Measurements from ENCODE around the gene DSN1.

DSN1 gene

GRCh38 chr20:36786246-36786645 lies 12.7 kb upstream of the DSN1 start:
- TF ChIP-seq ZFX (IDR thresholded peaks at IDR 0.05; ENCODE audit: borderline replicate concordance) = no peak
- TF ChIP-seq CTCF (IDR thresholded peaks at IDR 0.05) = no peak
- H3K27ac ChIP-seq = no peak overlapping the region

- TF ChIP-seq CTCF (IDR thresholded peaks at IDR 0.05) = no peak
- TF ChIP-seq ZFX (IDR thresholded peaks at IDR 0.05; ENCODE audit: borderline replicate concordance) = no peak
- no peak overlapping the region for H3K27ac ChIP-seq
These were observed 11.7 kb upstream of the DSN1 start for GRCh38 chr20:36785308-36785707.

DNA sequence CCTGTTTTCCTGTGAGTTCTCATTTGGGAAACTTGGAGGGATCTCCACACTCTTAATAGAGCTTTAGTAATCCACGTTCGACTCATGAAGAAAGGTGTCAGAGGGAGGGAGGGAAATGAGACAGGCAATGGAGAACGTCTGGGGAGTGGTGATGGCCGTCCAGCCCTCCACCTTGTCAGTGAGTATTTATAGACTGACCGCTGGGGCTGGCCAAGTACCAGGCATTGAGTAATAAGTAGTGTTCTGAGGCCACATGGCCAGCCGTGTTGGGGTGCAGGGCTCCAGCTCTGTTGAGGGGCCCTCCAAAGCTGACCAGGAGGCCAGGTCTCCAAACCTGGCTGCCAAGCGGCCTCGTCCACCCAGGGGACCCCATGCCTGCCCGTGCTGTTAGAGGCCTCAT lies 11.3 kb upstream of the DSN1 start:
- H3K27ac ChIP-seq = no peak overlapping the region
- TF ChIP-seq ZFX (IDR thresholded peaks at IDR 0.05; ENCODE audit: borderline replicate concordance) (no peak), CTCF (IDR thresholded peaks at IDR 0.05) (no peak)

DNA sequence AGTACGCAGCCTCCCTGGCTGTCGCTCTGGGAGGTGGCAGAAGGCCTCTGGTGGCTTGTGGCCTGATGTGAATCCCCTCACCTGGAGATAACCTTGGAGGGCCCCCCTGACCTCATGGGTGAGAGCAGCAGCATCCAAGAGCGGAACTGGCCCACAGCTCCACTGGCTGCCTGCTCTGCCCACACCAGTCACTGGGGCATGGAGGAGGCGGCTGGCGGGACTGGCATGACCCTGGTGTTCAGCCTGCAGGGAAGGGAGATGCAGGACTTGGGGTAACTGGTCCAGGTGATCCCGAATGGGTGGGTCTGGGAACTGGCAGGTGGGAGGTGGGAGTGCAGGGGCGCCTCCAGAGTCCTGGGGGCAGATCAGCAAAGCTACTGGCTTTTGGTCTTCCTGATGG lies 10.6 kb upstream of the DSN1 start:
- TF ChIP-seq ZFX (IDR thresholded peaks at IDR 0.05; ENCODE audit: borderline replicate concordance) (no peak), CTCF (IDR thresholded peaks at IDR 0.05) (no peak)
- no peak overlapping the region for H3K27ac ChIP-seq

DNA sequence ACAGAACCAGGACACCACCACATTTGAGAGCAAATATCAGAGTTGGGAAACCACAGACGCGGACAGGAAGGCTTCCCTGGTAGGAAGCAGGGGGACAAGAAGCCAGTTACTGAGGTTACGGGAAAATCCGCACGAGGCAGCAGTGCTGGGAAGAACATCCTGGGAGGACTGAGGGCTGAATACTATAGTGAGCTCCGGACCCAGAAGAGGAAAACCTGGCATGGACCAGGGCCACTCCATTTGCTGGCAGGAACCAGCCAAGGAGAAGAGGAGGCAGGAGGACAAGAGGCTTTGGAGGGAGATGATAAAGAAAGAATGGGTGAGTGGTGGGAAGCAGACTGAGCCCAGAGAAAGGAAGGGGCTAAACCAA lies 6.1 kb upstream of the DSN1 start:
- H3K27ac ChIP-seq = no peak overlapping the region
- TF ChIP-seq ZFX (IDR thresholded peaks at IDR 0.05; ENCODE audit: borderline replicate concordance) = no peak
- TF ChIP-seq CTCF (IDR thresholded peaks at IDR 0.05) = no peak

DNA sequence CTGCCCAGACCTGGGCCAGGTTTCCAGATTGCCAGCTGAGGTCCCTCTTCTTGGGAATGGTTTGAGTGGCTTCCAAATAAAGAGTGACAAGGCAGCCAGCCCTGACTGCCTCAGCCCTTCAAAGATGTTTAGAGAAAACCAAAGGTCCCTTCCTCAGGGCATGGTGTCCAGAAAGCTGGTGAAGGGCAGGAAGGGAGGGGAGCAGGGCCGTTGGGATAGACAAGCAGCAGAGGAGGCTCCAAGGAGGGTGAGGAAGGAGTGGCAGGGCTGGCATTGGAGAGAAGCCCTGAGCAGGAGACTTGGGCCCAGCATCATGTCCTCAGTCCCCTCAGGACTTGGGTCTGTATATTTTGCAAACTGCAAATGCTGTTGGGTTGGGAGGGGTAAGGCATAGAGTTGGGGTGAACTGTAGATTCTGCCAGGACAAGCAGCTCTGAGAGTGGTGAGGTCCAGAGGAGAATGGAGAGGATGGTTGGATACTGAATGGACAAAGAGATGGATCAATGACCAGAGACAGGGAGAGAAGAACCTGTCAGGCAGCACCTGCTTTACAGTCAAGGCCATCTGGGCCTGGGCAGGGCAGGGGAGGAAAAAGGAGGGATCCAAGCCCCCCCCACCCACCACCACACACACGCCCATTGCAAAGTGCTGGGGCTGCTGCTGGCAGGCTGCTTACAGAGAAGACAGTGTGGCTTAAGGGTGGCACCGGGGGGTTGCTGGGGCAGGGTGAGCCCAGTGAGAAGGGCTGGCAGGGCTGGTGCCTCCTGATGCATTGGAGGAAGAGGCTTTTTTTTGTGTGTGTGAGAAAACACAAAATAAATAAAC lies 5.5 kb upstream of the DSN1 start:
- TF ChIP-seq ZFX (IDR thresholded peaks at IDR 0.05; ENCODE audit: borderline replicate concordance) (no peak), CTCF (IDR thresholded peaks at IDR 0.05) (no peak)
- H3K27ac ChIP-seq = no peak overlapping the region

- TF ChIP-seq ZFX (IDR thresholded peaks at IDR 0.05; ENCODE audit: borderline replicate concordance) (no peak), CTCF (IDR thresholded peaks at IDR 0.05) (no peak)
- H3K27ac ChIP-seq = no peak overlapping the region
These were observed 4.0 kb upstream of the DSN1 start for GRCh38 chr20:36777576-36777975.

All from 22Rv1 (cell line).